22Rv1 (cell line): ENCODE measurements around the gene GGA2.

ENCODE experiments used
- H3K27ac ChIP-seq: fragments of 450-650 bp; 2 replicates; pipeline ENCODE4 v1.5.1; 2017
- ZFX ChIP-seq: fragments of 450-650 bp; IDR thresholded peaks from 2 replicates; pipeline ENCODE4 v1.6.1; 2017; ENCODE audit warnings: antibody characterized with exemption, borderline replicate concordance
- TF ChIP-seq, protein P1 (sequence below): fragments of 450-650 bp; IDR thresholded peaks from 2 replicates; pipeline ENCODE4 v1.5.1; 2017; ENCODE audit warnings: mild to moderate bottlenecking

GGA2 gene

DNA sequence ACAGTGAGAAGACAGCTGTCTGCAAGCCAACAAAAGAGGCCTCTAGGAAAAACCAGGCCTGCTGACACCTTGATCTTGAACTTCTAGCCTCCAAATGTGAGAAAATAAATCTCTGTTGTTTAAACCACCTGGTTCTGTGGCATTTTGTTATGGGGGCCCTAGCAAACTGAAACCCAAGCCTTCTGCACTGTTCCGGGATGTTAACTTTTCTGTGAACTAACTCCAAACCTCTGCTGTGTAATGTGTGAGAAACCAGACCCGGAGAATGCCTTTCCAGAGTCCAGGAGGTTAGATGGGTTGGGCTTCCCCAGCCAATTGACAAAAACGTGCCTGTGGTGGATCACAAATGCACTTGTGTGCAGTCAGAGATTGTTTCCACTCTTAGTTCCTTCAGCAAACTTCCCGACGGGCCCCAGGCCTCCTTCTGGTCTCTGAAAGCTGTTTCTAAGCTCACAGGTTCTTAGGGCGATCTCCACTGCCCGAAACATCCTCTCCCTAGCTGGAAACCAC, 13.6 kb upstream of the GGA2 start:
- no peak overlapping the region for H3K27ac ChIP-seq
- no peak for TF ChIP-seq ZFX
- TF ChIP-seq, protein P1, sequence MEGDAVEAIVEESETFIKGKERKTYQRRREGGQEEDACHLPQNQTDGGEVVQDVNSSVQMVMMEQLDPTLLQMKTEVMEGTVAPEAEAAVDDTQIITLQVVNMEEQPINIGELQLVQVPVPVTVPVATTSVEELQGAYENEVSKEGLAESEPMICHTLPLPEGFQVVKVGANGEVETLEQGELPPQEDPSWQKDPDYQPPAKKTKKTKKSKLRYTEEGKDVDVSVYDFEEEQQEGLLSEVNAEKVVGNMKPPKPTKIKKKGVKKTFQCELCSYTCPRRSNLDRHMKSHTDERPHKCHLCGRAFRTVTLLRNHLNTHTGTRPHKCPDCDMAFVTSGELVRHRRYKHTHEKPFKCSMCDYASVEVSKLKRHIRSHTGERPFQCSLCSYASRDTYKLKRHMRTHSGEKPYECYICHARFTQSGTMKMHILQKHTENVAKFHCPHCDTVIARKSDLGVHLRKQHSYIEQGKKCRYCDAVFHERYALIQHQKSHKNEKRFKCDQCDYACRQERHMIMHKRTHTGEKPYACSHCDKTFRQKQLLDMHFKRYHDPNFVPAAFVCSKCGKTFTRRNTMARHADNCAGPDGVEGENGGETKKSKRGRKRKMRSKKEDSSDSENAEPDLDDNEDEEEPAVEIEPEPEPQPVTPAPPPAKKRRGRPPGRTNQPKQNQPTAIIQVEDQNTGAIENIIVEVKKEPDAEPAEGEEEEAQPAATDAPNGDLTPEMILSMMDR = no peak

DNA sequence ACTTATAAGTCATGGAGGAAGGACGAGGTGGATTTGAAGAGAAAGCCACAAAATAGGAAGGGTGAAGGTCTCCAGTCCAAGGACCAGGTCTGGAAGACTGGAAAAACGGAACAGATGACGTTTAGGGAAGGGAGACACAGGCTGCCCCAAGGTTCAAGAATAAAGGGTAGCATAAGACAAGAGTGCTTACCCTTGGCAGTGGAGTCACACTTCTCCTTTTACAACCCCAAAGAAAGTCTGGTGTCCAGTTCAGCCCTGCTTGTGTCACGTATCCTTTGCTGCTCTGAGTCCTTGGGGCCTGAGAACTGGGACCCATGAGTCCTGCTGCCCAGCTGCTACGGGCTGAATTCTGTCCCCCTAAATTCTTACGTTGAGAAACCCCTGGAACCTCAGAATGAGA, 13.0 kb upstream of the GGA2 start:
- TF ChIP-seq, protein P1 = no peak

DNA sequence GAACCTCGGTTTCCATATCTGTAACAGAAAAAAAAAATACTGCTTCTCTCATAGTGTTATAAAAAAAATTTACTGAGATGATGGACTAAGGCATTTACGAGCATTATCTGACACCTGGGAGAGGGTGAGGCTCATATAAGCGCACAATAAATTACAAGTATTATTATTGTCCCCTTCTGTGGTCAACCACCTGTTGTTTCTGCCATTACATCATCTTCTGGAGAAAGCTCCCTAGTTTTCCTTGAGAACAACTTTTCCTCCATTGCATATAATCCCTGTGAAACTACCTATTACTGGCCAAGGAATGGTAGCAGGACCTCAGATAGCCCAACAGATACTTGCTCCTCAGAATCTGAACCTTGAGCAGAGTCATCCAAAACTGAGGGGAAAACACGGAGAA, 11.7 kb upstream of the GGA2 start:
- no peak for TF ChIP-seq ZFX
- TF ChIP-seq, protein P1 = no peak
- no peak overlapping the region for H3K27ac ChIP-seq

More for the DNA sequence above, 13.0 kb upstream of the GGA2 start:
- H3K27ac ChIP-seq = no peak overlapping the region

DNA sequence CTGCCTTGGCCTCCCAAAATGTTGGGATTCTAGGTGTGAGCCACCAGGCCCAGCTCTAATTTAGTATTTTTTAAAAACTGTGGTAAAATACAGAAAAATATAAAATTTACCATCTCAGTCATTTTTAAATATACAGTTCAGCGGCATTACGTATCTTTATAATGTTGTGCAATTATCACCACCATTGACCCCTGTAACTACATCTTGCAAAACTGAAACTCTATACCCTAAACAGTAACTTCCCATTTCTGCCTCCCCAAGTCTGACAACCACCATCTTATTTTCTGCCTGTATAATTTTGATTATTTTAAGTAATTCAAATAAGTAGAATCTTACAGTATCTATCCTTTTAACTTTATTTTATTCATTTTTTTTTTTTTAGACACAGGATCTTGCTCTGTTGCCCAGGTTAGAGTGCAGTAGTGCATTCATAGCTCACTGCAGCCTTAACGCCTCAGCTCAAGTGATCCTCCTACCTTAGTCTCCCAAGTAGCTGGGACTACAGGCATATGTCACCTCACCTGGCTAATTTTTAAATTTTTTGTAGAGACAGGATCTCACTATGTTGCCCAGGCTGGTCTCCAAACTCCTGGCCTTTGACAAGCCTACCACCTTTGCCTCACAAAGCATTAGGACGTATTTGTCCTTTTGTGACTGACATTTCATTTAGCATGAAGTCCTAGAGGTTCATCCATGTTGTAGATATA, 10.9 kb upstream of the GGA2 start:
- TF ChIP-seq, protein P1 = no peak
- TF ChIP-seq ZFX = no peak
- no peak overlapping the region for H3K27ac ChIP-seq

DNA sequence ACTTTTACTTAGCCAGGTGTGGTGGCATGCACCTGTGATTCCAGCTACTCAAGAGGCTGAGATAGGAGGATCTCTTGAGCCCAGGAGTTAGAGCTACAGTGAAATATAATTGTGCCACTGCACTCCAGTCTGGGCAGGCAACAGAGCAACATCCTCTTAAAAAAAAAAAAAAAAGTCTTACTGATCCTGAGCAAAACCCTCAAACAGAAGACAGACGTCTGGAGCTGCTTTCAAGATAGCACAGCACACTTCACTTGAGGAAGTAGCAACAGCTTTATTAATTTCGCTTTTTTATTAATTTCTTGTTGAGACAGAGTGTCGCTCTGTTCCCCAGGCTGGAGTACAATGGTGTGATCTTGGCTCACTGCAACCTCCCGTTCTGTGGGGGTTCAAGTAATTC, 10.2 kb upstream of the GGA2 start:
- H3K27ac ChIP-seq = no peak overlapping the region
- TF ChIP-seq, protein P1 = no peak
- TF ChIP-seq ZFX = no peak

DNA sequence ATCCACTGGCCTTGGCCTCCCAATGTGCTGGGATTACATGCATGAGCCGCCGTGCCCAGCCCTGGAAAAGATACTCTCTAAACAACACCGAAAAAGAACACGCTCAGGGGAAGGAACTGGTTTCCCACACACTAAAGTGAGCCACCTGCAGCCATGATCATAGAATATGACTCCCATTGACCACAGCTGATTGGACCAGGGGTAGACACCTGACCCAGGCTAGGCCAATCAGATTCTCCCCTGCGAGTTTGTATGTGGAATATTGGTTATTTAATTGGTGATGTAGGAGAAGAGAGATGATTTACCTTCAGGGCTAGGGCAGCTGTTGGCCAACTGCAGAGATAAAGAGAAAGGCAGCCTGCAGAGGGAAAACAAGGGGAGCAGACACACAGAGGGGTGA, 9.0 kb upstream of the GGA2 start:
- H3K27ac ChIP-seq = no peak overlapping the region
- no peak for TF ChIP-seq ZFX
- TF ChIP-seq, protein P1 = no peak

DNA sequence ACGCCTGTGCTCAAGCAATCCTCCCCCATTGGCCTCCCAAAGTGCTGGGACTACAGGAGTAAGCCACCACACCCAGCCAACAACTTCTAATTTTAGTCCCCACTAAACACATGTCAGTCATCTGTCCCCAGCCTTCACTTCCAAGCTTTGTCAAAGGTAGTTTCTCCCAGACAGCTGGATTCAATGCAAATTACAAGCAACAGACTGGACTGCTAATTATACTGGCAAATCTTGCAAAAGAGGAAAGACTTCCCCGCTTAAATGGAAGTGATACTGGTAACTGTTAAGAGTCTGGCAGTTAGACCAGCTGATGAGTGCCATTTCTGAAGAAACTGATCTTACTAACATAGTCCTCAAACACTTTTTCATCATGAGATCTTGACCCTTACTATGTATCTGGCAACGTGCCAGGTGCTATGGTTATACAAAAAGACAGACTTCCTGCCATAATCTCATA, 8.2 kb upstream of the GGA2 start:
- TF ChIP-seq ZFX = no peak
- no peak overlapping the region for H3K27ac ChIP-seq
